Tibial artery (tissue), 4 donors: ENCODE measurements around the gene INO80E.
"Not testable (repeated sequence)": the region's sequence is repeated elsewhere in the genome, so short reads cannot be mapped to it uniquely, and the experiment has no call there.

Source experiments
- DNase-seq, 2 donors: peaks; one replicate each; pipeline ENCODE4 v3.0.0-alpha.2; 2019
- H3K27ac ChIP-seq, 2 donors: fragments of 200-600 bp; sonication (generic) in 1 of 2; 1 replicate in 1 of 2; 2 replicates in 1 of 2; pipeline ENCODE4 v1.5.1; 2018 to 2019; ENCODE audit warnings: mild to moderate bottlenecking in 1 of 2
- H3K27me3 ChIP-seq, 2 donors: fragments of 200-600 bp; sonication (generic) in 1 of 2; one replicate each; pipeline versions ENCODE4 v1.5.1 to v1.6.0; 2016 to 2019
- H3K36me3 ChIP-seq, 3 donors: fragments of 200-600 bp; sonication (generic) in 2 of 3; one replicate each; pipeline ENCODE4 v1.5.1; 2016 to 2019; ENCODE audit warnings: mild to moderate bottlenecking in 2 of 3
- H3K4me1 ChIP-seq, 4 donors: fragments of 200-600 bp; sonication (generic) in 2 of 4; 1 replicate in 3 of 4; 2 replicates in 1 of 4; pipeline ENCODE4 v1.5.1; 2016 to 2019
- H3K4me3 ChIP-seq, 2 donors: fragments of 200-600 bp; sonication (generic) in 1 of 2; 1 replicate in 1 of 2; 2 replicates in 1 of 2; pipeline ENCODE4 v1.5.1; 2018 to 2019; ENCODE audit warnings: mild to moderate bottlenecking in 2 of 2
- H3K9me3 ChIP-seq, 3 donors: fragments of 200-600 bp; sonication (generic) in 1 of 3; one replicate each; pipeline ENCODE4 v1.5.1; 2016 to 2019
- CTCF ChIP-seq, 2 experiments: fragments of 200-600 bp in 1 of 2; fragments of 450-650 bp in 1 of 2; IDR thresholded peaks; one replicate each; pipeline ENCODE4 v1.5.1; 2017 to 2019; ENCODE audit warnings: antibody characterized with exemption in 2 of 2, mild to moderate bottlenecking in 1 of 2, moderate library complexity in 1 of 2
- intact Hi-C: fragments of 100-400 bp; cut with DNase I; formaldehyde crosslinking; loops from one replicate; pipeline ENCODE4 v1.15.0; 2023; ENCODE audit warnings: low total_unique reads

The INO80E gene

GRCh38 chr16:30030841-30031413 lies 34.9 kb downstream of the INO80E start, which contains the start of gene TLCD3B:
TLCD3B (minus strand) TSS chr16:30031271; CDS start chr16:30030527, 744 bp downstream.
- Histone ChIP-seq H3K4me3 (no peak within 1 kb of the TSS), H3K4me1 (peaks cover 0 to 17% (median 10%) of the 10 kb centered on the region in 4 donors), H3K36me3 (no peaks in the 10 kb centered on the region), H3K9me3 (no peaks in the 10 kb centered on the region), H3K27me3 (peaks cover 0 to 98% of the 10 kb centered on the region in 2 donors), H3K27ac (no peak within 1 kb of the TSS)
- no peak for TF ChIP-seq CTCF (IDR thresholded peaks at IDR 0.05)
- intact Hi-C loops, result no loop called here
- DNase-seq, result no peak

GRCh38 chr16:30031477-30031918 lies 35.5 kb downstream of the INO80E start:
- H3K4me1 ChIP-seq, result peaks cover 0 to 17% (median 10%) of the 10 kb centered on the region in 4 donors
- H3K36me3 ChIP-seq, result no peaks in the 10 kb centered on the region
- intact Hi-C loops, result no loop called here
- H3K27me3 ChIP-seq, result peaks cover 0 to 97% of the 10 kb centered on the region in 2 donors
- no peak overlapping the region for H3K4me3 ChIP-seq
- TF ChIP-seq CTCF (IDR thresholded peaks at IDR 0.05), result no peak
- no peaks in the 10 kb centered on the region for H3K9me3 ChIP-seq
- no peak overlapping the region for H3K27ac ChIP-seq
- DNase-seq, result no peak

GRCh38 chr16:30032083-30032819 lies 36.2 kb downstream of the INO80E start:
- Histone ChIP-seq H3K27me3 (peaks cover 0 to 91% of the 10 kb centered on the region in 2 donors), H3K36me3 (no peaks in the 10 kb centered on the region), H3K9me3 (no peaks in the 10 kb centered on the region), H3K27ac (no peak overlapping the region), H3K4me1 (peaks cover 0 to 17% (median 10%) of the 10 kb centered on the region in 4 donors), H3K4me3 (no peak overlapping the region)
- peak; percentile 53 to 61 for TF ChIP-seq CTCF (IDR thresholded peaks at IDR 0.05)
- DNase-seq, result no peak
- intact Hi-C loops, result no loop called here

- peaks cover 0 to 81% of the 10 kb centered on the region in 2 donors for H3K27me3 ChIP-seq
- H3K9me3 ChIP-seq, result no peaks in the 10 kb centered on the region
Measured at GRCh38 chr16:30033270-30033669, 37.2 kb downstream of the INO80E start.

GRCh38 chr16:30040221-30040620 lies 44.2 kb downstream of the INO80E start:
- no peak for TF ChIP-seq CTCF (IDR thresholded peaks at IDR 0.05)
- no peak overlapping the region for H3K27ac ChIP-seq
- intact Hi-C loops, result no loop called here
- no peaks in the 10 kb centered on the region for H3K4me1 ChIP-seq
- H3K36me3 ChIP-seq, result no peaks in the 10 kb centered on the region
- no peak for DNase-seq
- H3K27me3 ChIP-seq, result peaks cover 0 to 35% of the 10 kb centered on the region in 2 donors
- H3K4me3 ChIP-seq, result no peak overlapping the region
- no peaks in the 10 kb centered on the region for H3K9me3 ChIP-seq

More at GRCh38 chr16:30033270-30033669, 37.2 kb downstream of the INO80E start:
- no peak for DNase-seq
- Histone ChIP-seq H3K4me3 (no peak overlapping the region), H3K27ac (no peak overlapping the region), H3K36me3 (no peaks in the 10 kb centered on the region), H3K4me1 (peaks cover 0 to 17% (median 10%) of the 10 kb centered on the region in 4 donors)
- intact Hi-C loops, result no loop called here
- no peak for TF ChIP-seq CTCF (IDR thresholded peaks at IDR 0.05)

GRCh38 chr16:30040690-30041089 lies 44.6 kb downstream of the INO80E start:
- peaks cover 0 to 32% of the 10 kb centered on the region in 2 donors for H3K27me3 ChIP-seq
- H3K27ac ChIP-seq, H3K36me3 ChIP-seq, H3K4me3 ChIP-seq, DNase-seq, H3K9me3 ChIP-seq, H3K4me1 ChIP-seq, intact Hi-C loops: not testable (repeated sequence)
